ENCODE results near the gene SUSD1.

GRCh38 chr9:112200711-112201110 lies 25.6 kb upstream of the SUSD1 start:
- TF ChIP-seq, protein P1, sequence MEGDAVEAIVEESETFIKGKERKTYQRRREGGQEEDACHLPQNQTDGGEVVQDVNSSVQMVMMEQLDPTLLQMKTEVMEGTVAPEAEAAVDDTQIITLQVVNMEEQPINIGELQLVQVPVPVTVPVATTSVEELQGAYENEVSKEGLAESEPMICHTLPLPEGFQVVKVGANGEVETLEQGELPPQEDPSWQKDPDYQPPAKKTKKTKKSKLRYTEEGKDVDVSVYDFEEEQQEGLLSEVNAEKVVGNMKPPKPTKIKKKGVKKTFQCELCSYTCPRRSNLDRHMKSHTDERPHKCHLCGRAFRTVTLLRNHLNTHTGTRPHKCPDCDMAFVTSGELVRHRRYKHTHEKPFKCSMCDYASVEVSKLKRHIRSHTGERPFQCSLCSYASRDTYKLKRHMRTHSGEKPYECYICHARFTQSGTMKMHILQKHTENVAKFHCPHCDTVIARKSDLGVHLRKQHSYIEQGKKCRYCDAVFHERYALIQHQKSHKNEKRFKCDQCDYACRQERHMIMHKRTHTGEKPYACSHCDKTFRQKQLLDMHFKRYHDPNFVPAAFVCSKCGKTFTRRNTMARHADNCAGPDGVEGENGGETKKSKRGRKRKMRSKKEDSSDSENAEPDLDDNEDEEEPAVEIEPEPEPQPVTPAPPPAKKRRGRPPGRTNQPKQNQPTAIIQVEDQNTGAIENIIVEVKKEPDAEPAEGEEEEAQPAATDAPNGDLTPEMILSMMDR (IDR thresholded peaks at IDR 0.05 in 8 of 11, conservative IDR thresholded peaks at IDR 0.05 in 3 of 11), result no peak
- no peak for TF ChIP-seq POLR2A (IDR thresholded peaks at IDR 0.05)
- TF ChIP-seq POLR2AphosphoS5 (IDR thresholded peaks at IDR 0.05), result no peak

Data from spleen (tissue), 7 donors.